CD4-positive, alpha-beta T cell treated with Interleukin-2 at 100 ng/mL for 4 hours (primary cell): Measurements from ENCODE around the gene SLC25A38.

Experiments
- DNase-seq: peaks from one replicate; pipeline ENCODE4 v3.0.0-alpha.2; 2020; ENCODE audit warnings: low spot score

Gene SLC25A38

GRCh38 chr3:39434574-39434973, 51.4 kb downstream of the SLC25A38 start:
- DNase-seq: no peak

GRCh38 chr3:39435006-39435748, 52.0 kb downstream of the SLC25A38 start:
- DNase-seq: no peak

GRCh38 chr3:39438880-39439279, 55.7 kb downstream of the SLC25A38 start:
- no peak for DNase-seq

- DNase-seq: no peak
Observed at GRCh38 chr3:39440316-39440715, 57.1 kb downstream of the SLC25A38 start.

- DNase-seq: no peak
Observed at GRCh38 chr3:39443530-39443929, 60.4 kb downstream of the SLC25A38 start.

GRCh38 chr3:39445927-39446326, 62.8 kb downstream of the SLC25A38 start:
- no peak for DNase-seq

GRCh38 chr3:39446444-39446843, 63.3 kb downstream of the SLC25A38 start:
- DNase-seq: no peak
